Colonic mucosa (tissue), 4 donors: ENCODE results near the gene ASB11. TPM values are rescaled to one million over a fixed set of nuclear protein-coding genes. Genes with fewer than 3 reads are reported as not detected.

Experiments
- DNase-seq: peaks from one replicate; pipeline ENCODE4 v3.0.0-alpha.2; 2020
- H3K27ac ChIP-seq: fragments of 200-600 bp; one replicate; pipeline ENCODE4 v1.8.0; 2021
- H3K27me3 ChIP-seq: fragments of 200-600 bp; one replicate; pipeline ENCODE4 v1.8.0; 2021
- H3K36me3 ChIP-seq: fragments of 200-600 bp; one replicate; pipeline ENCODE4 v1.8.0; 2021
- H3K4me1 ChIP-seq: fragments of 200-600 bp; one replicate; pipeline ENCODE4 v1.8.0; 2021; ENCODE audit warnings: mild to moderate bottlenecking
- H3K4me3 ChIP-seq: fragments of 200-600 bp; one replicate; pipeline ENCODE4 v1.8.0; 2021
- H3K9ac ChIP-seq, 2 donors: one replicate each; pipeline ENCODE4 v1.7.0; 2013; ENCODE audit warnings: control low read depth in 2 of 2, low read depth in 2 of 2, low read length in 2 of 2
- H3K9me3 ChIP-seq: fragments of 200-600 bp; one replicate; pipeline ENCODE4 v1.8.0; 2021
- CTCF ChIP-seq: fragments of 200-600 bp; IDR thresholded peaks from one replicate; pipeline ENCODE4 v1.8.0; 2022; ENCODE audit warnings: antibody characterized with exemption, mild to moderate bottlenecking
- intact Hi-C: fragments of 100-400 bp; cut with DNase I; formaldehyde crosslinking; loops from one replicate; pipeline ENCODE4 v1.14.1; 2022
- total RNA-seq, 2 donors: library from RNA; stranded (reverse); fragmentation: NEBNext Ultra II Directional in 1 of 2; extraction: Animal tissue kit (Norgen Biotek cat#: 25700) in 1 of 2; gene quantifications; one replicate each; pipeline ENCODE4 v1.2.1, GENCODE V29; 2021
- donor health status: healthy.
- donor health status: DM: no; HTN: no; CAD: no.
- donor health status: DM: no; HTN: no; CAD: no.

Gene ASB11
- total RNA-seq, 2 donors from 2014 or later, result 0.10 TPM; not detected in 1

- no peak for TF ChIP-seq CTCF
- Histone ChIP-seq H3K36me3 (no peaks in the 10 kb centered on the region), H3K9me3 (no peaks in the 10 kb centered on the region), H3K27me3 (no peaks in the 10 kb centered on the region), H3K9ac (no peak overlapping the region), H3K4me3 (no peak overlapping the region), H3K4me1 (no peaks in the 10 kb centered on the region), H3K27ac (no peak overlapping the region)
- DNase-seq, result no peak
- intact Hi-C loops, result no loop called here
These were observed 7.0 kb upstream of the ASB11 start for GRCh38 chrX:15322472-15322871.

GRCh38 chrX:15322072-15322471 is 6.6 kb upstream of the ASB11 start:
- TF ChIP-seq CTCF, result no peak
- no peaks in the 10 kb centered on the region for H3K4me1 ChIP-seq
- no peak overlapping the region for H3K9ac ChIP-seq
- H3K36me3 ChIP-seq, result no peaks in the 10 kb centered on the region
- DNase-seq, result no peak
- intact Hi-C loops, result no loop called here
- no peak overlapping the region for H3K27ac ChIP-seq
- H3K9me3 ChIP-seq, result no peaks in the 10 kb centered on the region
- no peak overlapping the region for H3K4me3 ChIP-seq
- no peaks in the 10 kb centered on the region for H3K27me3 ChIP-seq

- no peak for DNase-seq
- H3K27me3 ChIP-seq, result no peaks in the 10 kb centered on the region
- TF ChIP-seq CTCF, result no peak
- H3K27ac ChIP-seq, result no peak overlapping the region
- no peak overlapping the region for H3K4me3 ChIP-seq
- intact Hi-C loops, result no loop called here
- H3K36me3 ChIP-seq, result no peaks in the 10 kb centered on the region
- H3K9ac ChIP-seq, result no peak overlapping the region
- no peaks in the 10 kb centered on the region for H3K4me1 ChIP-seq
- H3K9me3 ChIP-seq, result no peaks in the 10 kb centered on the region
These were observed 6.0 kb upstream of the ASB11 start for GRCh38 chrX:15321447-15321846.

- Histone ChIP-seq H3K4me3 (no peak overlapping the region), H3K27ac (no peak overlapping the region), H3K4me1 (no peaks in the 10 kb centered on the region), H3K9me3 (no peaks in the 10 kb centered on the region), H3K36me3 (no peaks in the 10 kb centered on the region), H3K27me3 (no peaks in the 10 kb centered on the region), H3K9ac (no peak overlapping the region)
- intact Hi-C loops, result no loop called here
- DNase-seq, result no peak
- no peak for TF ChIP-seq CTCF
These were observed 4.9 kb upstream of the ASB11 start for GRCh38 chrX:15320297-15320696.

GRCh38 chrX:15319075-15319474 is 3.6 kb upstream of the ASB11 start:
- Histone ChIP-seq H3K36me3 (no peaks in the 10 kb centered on the region), H3K27me3 (no peaks in the 10 kb centered on the region), H3K4me1 (no peaks in the 10 kb centered on the region), H3K9ac (no peak overlapping the region), H3K27ac (no peak overlapping the region), H3K9me3 (no peaks in the 10 kb centered on the region), H3K4me3 (no peak overlapping the region)
- no peak for TF ChIP-seq CTCF
- intact Hi-C loops, result no loop called here
- DNase-seq, result no peak

- H3K36me3 ChIP-seq, result no peaks in the 10 kb centered on the region
- H3K9me3 ChIP-seq, result no peaks in the 10 kb centered on the region
- peaks cover 4% of the 10 kb centered on the region for H3K27me3 ChIP-seq
- H3K4me1 ChIP-seq, result no peaks in the 10 kb centered on the region
- H3K9ac ChIP-seq, result no peak overlapping the region
- DNase-seq, result no peak
- no peak for TF ChIP-seq CTCF
- no peak overlapping the region for H3K4me3 ChIP-seq
- intact Hi-C loops, result no loop called here
- no peak overlapping the region for H3K27ac ChIP-seq
These were observed 968 bp downstream of the ASB11 start for GRCh38 chrX:15314472-15314871.
